Lower leg skin (tissue), 3 donors: Measurements from ENCODE around the gene TSPEAR.

Source experiments
- CTCF ChIP-seq, 3 donors: fragments of 450-650 bp; IDR thresholded peaks; one replicate each; pipeline ENCODE4 v1.5.1; 2016; ENCODE audit warnings: antibody characterized with exemption in 3 of 3, mild to moderate bottlenecking in 3 of 3, moderate library complexity in 2 of 3
- POLR2A ChIP-seq, 2 donors: fragments of 450-650 bp; IDR thresholded peaks; one replicate each; pipeline ENCODE4 v1.6.1; 2016 to 2017; ENCODE audit warnings: antibody characterized with exemption in 2 of 2, mild to moderate bottlenecking in 1 of 2, moderate library complexity in 1 of 2

GRCh38 chr21:44490816-44491215 is 220.6 kb downstream of the TSPEAR start:
- TF ChIP-seq POLR2A (IDR thresholded peaks at IDR 0.05): no peak
- no peak for TF ChIP-seq CTCF (IDR thresholded peaks at IDR 0.05)
